MV-4-11 (cell line): Measurements from ENCODE around the gene MAP1B.

ENCODE experiments used
- DNase-seq: peaks from one replicate; lab custom pipeline; 2025; lab: John Stamatoyannopoulos, UW

MAP1B gene

GRCh38 chr5:72194846-72195245 is 87.6 kb downstream of the MAP1B start:
- DNase-seq = peak; percentile 37

GRCh38 chr5:72195581-72195980 is 88.3 kb downstream of the MAP1B start:
- DNase-seq = no peak

GRCh38 chr5:72197393-72197792 is 90.1 kb downstream of the MAP1B start:
- DNase-seq = no peak

GRCh38 chr5:72199681-72200080 is 92.4 kb downstream of the MAP1B start:
- no peak for DNase-seq

- no peak for DNase-seq
These were observed 95.1 kb downstream of the MAP1B start for GRCh38 chr5:72202331-72202825.

GRCh38 chr5:72203251-72203845 is 96.1 kb downstream of the MAP1B start:
- no peak for DNase-seq

GRCh38 chr5:72204946-72205345 is 97.7 kb downstream of the MAP1B start:
- no peak for DNase-seq

- DNase-seq = no peak
These were observed 98.2 kb downstream of the MAP1B start for GRCh38 chr5:72205431-72206009.

- DNase-seq = no peak
These were observed 98.9 kb downstream of the MAP1B start for GRCh38 chr5:72206160-72206559.

GRCh38 chr5:72206994-72207393 is 99.7 kb downstream of the MAP1B start:
- no peak for DNase-seq

- DNase-seq = no peak
These were observed 101.2 kb downstream of the MAP1B start for GRCh38 chr5:72208324-72208926.

GRCh38 chr5:72209147-72210115 is 102.2 kb downstream of the MAP1B start:
- no peak for DNase-seq

- DNase-seq = no peak
These were observed 103.8 kb downstream of the MAP1B start for GRCh38 chr5:72210888-72211678.

GRCh38 chr5:72212171-72212570 is 104.9 kb downstream of the MAP1B start:
- no peak for DNase-seq

GRCh38 chr5:72213482-72213881 is 106.2 kb downstream of the MAP1B start:
- no peak for DNase-seq

GRCh38 chr5:72214168-72214567 is 106.9 kb downstream of the MAP1B start:
- no peak for DNase-seq

- no peak for DNase-seq
These were observed 109.5 kb downstream of the MAP1B start for GRCh38 chr5:72216756-72217155.

- no peak for DNase-seq
These were observed 113.8 kb downstream of the MAP1B start for GRCh38 chr5:72221099-72221498.

- DNase-seq = no peak
These were observed 114.3 kb downstream of the MAP1B start for GRCh38 chr5:72221541-72221940.

GRCh38 chr5:72222521-72222920 is 115.2 kb downstream of the MAP1B start:
- no peak for DNase-seq

GRCh38 chr5:72223371-72223770 is 116.1 kb downstream of the MAP1B start:
- DNase-seq = no peak
